GM21381 (cell line): ENCODE results near the gene ARID1B.
"Not testable (repeated sequence)": the region's sequence is repeated elsewhere in the genome, so short reads cannot be mapped to it uniquely, and the experiment has no call there.

Source experiments
- ATAC-seq: cut with Tn5 transposase; IDR thresholded peaks from one replicate; pipeline ENCODE4 v1.9.1; 2021; ENCODE audit warnings: mild to moderate bottlenecking, moderate library complexity; ENCODE audit not compliant: unreplicated experiment

The ARID1B gene

GRCh38 chr6:156928972-156929371 is 151.8 kb downstream of the ARID1B start:
- no peak for ATAC-seq

- ATAC-seq, result no peak
Measured at GRCh38 chr6:156931283-156931682, 154.1 kb downstream of the ARID1B start.

GRCh38 chr6:156933201-156934068 is 156.3 kb downstream of the ARID1B start:
- ATAC-seq, result no peak

DNA sequence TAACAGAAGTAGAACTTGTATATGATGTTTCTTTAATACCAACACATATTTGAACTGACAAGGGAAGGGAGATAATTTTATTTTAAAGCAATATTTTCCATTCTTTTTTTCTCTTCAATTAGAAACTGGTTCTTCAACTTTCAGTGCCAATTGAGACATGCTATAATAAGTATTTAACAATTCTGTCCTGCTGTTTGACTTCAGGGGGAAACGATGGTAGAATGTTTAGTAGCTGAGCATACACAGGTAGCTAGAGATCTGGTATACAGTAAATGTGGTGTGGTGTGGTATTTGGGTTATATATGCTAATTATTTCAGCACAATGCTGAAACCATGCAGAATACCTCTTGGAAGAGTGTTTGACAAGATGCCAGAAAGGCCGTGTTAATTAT is 156.9 kb downstream of the ARID1B start:
- no peak for ATAC-seq

DNA sequence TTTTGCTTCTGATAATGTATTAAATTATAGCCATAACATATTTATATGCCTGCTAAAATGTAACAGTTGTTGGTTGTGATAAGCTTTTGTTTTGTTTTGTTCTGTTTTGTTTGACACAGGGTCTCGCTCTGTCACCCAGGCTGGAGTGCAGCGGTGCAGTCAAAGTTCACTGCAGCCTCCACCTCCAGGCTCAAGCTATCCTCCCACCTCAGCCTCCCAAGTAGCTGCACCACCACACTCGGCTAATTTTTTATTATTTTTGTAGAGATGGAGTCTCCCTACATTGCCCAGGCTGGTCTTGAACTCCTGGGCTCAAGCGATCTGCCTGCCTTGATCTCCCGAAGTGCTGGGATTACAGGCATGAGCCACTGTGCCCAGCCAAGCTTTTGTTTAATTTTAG is 157.8 kb downstream of the ARID1B start:
- no peak for ATAC-seq

- no peak for ATAC-seq
Measured at GRCh38 chr6:156938143-156938542, 161.0 kb downstream of the ARID1B start.

- ATAC-seq, result no peak
Measured at GRCh38 chr6:156940221-156940620, 163.0 kb downstream of the ARID1B start.

- no peak for ATAC-seq
Measured at GRCh38 chr6:156942266-156942665, 165.1 kb downstream of the ARID1B start.

DNA sequence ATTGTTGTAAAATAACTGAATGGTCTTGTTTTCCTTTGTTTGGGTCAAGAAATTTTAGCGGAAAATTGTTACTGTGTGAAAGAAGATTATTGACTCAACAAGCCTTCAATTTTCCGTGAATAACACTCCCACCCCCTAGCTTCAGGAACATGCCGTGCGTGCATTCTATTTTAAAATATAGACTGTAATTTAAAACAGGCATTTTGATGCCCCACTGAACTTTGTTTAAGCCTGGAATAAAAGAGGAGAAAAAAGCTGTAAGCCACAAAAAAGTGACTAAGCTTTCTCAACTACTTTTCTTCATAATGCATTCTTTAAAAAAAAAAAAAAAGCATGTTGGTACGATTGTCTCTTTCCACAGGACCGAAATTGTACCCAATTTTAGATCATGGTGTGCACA is 166.0 kb downstream of the ARID1B start:
- no peak for ATAC-seq

GRCh38 chr6:156943816-156944215 is 166.6 kb downstream of the ARID1B start:
- ATAC-seq, result no peak

DNA sequence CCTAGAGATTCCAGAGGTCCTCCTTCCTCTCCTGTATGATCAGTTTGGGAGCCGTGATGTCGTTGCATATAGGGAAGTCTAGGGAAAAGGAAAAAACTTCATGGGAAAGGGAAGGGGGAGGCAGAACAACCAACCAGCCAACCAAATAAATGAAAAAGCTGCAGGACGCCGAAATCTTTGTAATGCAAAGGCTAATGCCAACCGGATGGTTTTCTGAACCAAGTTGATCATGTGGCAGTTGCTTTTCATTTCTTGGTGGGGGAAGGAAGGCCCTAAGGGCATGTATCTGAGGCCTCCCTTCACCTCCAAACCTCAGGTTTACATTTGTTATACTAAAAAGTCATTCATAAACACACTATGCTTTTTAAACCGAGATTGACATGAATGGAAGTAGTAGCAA is 167.2 kb downstream of the ARID1B start:
- ATAC-seq, result no peak

DNA sequence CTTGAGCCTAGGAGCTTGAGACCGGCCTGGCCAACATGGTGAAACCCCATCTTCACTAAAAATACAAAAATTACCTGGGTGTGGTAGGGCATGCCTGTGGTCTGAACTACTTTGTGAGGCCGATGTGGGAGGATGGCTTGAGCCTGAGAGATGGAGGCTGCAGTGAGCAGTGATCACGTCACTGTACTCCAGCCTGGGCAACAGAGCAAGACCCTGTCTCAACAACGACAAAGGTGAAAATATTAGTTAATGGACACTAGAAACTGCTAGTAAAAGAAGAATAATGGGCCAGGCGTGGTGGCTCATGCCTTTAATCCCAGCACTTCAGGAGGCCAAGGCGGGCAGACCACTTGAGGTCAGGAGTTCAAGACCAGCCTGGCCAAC is 168.6 kb downstream of the ARID1B start:
- not testable (repeated sequence) for ATAC-seq

DNA sequence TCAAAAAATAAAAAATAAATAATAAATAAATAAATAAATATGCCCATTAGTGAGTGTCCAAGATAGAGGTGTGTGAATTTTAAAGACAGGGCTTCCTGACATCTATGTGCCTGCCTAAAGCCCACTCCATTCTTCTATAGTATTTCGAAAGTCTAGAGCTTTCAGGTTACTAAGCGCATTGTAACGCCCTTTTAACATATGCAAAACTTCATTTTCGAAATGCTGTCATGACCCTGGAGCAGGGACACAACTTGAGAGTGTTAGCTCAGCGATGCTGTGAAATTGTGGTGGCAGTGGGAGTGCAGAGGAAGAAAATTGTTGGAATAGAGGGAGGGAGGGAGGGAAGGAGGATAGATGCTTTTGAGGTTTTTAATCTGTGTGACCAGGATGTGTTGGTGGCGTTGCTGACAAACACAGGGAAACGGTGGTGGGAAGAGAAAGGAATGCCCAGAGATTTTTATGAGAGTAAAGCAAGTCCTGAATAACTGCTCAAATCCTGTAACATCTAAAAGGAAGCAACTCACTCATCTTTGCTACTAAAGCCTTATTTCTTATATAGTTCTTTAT is 169.3 kb downstream of the ARID1B start:
- no peak for ATAC-seq

DNA sequence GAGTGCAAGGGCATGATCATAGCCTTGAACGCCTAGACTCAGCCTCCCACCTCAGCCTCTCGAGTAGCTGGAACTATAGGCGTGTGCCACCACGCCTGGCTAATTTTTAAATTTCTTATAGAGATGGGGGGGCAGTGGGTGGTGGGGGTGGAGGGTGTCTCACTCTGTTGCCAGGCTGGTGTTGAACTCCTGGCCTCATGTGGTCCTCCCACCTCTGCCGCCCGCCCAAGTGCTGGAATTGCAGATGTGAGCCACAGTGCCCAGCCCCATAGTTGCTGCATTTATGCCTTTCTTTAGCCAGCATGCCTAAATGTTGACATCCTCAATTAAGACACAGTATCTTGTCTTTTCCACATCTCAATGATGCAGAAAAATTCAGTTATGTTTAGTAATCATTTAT is 171.1 kb downstream of the ARID1B start:
- ATAC-seq, result no peak

- ATAC-seq, result no peak
Measured at GRCh38 chr6:156948807-156949206, 171.6 kb downstream of the ARID1B start.

GRCh38 chr6:156949376-156949775 is 172.2 kb downstream of the ARID1B start:
- no peak for ATAC-seq

DNA sequence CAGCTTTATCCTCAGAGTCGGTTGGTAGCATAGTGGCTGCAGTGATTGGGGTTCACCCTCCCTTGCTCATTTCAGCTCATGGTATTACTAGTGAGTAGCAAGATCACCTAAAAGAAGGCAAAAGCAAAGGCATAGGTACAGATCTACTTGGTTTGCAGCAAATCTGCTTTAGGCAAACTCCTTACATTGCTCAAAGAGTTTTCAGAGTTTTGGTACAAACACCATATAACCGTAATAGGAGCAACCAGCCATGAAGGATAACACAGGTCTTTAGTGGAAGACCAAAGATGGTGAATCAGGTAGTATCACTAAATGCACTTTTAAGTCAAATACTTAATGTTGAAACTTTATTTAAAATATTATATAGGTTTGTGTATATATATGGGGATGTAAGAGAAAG is 172.9 kb downstream of the ARID1B start:
- ATAC-seq, result no peak

DNA sequence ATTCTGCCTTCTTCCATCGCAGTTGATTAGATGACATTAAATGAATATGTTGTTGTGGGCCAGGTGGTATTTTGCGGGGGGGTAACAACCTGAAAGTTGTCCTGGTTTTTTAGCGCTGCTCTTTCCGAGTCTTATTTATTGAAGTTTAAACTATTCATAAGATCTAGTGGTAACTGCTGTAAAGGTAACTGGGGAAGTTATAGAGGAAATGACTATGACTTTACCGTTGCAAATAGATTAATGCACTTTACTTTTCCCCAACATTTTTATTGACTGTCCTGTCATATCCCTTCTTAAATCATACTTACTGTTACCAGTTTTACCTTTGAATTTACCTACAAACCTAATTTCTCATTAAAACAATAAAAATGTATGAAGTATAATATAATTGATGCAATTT is 173.4 kb downstream of the ARID1B start:
- ATAC-seq, result no peak

DNA sequence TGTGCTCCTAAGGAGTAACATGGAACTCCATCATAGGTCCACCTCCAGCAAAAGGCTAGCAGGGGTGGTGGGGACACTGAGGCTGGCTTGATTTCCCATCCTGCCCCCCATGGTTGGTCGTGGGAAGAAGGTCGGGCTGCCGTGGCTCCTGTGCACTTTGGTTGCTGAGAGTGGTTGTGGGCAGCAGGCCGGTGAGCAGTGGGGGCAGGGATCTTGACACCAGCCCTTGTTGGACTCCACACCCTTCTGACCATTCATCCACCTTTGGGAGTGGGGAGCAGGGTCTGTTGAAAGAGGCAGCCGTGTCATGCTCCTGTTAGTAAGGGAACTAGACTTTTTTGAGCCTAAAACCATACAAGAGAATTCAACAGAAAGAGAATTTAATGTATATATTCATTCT is 175.2 kb downstream of the ARID1B start:
- no peak for ATAC-seq

GRCh38 chr6:156953127-156953478 is 175.9 kb downstream of the ARID1B start:
- no peak for ATAC-seq

GRCh38 chr6:156953479-156954146 is 176.4 kb downstream of the ARID1B start:
- ATAC-seq, result no peak

GRCh38 chr6:156954191-156954590 is 177.0 kb downstream of the ARID1B start:
- ATAC-seq, result no peak
